ENCODE results near the gene CCDC159.

DNA sequence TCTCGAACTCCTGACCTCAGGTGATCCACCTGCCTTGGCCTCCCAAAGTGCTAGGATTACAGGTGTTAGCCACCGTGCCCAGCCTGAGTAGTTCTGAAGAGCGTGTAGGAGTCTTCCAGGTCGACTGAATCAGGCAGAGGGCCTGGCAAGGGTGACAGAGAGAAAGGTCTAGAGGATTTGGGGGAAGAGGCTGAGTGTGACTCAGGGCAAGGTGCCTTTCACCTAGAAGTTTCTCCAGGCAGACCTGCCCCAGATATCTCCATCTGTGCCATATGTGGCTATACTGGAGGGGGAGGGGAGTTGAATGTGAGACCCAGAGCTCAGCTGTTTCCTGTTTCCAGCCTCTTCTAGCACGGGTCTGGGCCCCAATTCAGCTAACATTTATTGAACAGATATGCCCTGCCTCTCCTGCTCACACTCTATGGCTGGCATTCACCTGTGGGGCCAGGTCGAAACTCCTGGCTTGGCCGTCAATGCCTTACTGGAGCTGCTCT, 1.3 kb downstream of the CCDC159 start:
- TF ChIP-seq EZH2phosphoT487 (conservative IDR thresholded peaks at IDR 0.05; ENCODE audit: low read length) (no peak), CTCF (IDR thresholded peaks at IDR 0.05; ENCODE audit: insufficient read depth, low read length, poor library complexity, severe bottlenecking) (no peak)

Measured in SU-DHL-6 (cell line).